Trophoblast cell (in vitro differentiated cells and primary cell): ENCODE results near the gene EPM2AIP1.

Experiments
- DNase-seq, 2 donors: peaks; one replicate each; pipeline ENCODE4 v3.0.0-alpha.2; 2016
- H2AFZ ChIP-seq: 2 replicates; pipeline ENCODE4 v1.6.1; 2013; ENCODE audit warnings: low read length, moderate library complexity, mild to moderate bottlenecking; ENCODE audit not compliant: insufficient read depth, poor library complexity
- H2AK5ac ChIP-seq: 2 replicates; pipeline ENCODE4 v1.6.1; 2013; ENCODE audit warnings: mild to moderate bottlenecking, low read length
- H2BK120ac ChIP-seq: 2 replicates; pipeline ENCODE4 v1.6.1; 2013; ENCODE audit warnings: low read length, mild to moderate bottlenecking, moderate library complexity; ENCODE audit not compliant: insufficient read depth, poor library complexity
- H2BK12ac ChIP-seq: 2 replicates; pipeline ENCODE4 v1.6.1; 2013; ENCODE audit warnings: mild to moderate bottlenecking, low read length, moderate library complexity
- H2BK5ac ChIP-seq: 2 replicates; pipeline ENCODE4 v1.6.1; 2013; ENCODE audit warnings: low read length, low read depth, moderate library complexity, mild to moderate bottlenecking; ENCODE audit not compliant: poor library complexity
- H3K14ac ChIP-seq: 2 replicates; pipeline ENCODE4 v1.6.1; 2013; ENCODE audit warnings: mild to moderate bottlenecking, low read length
- H3K18ac ChIP-seq: 2 replicates; pipeline ENCODE4 v1.6.1; 2013; ENCODE audit warnings: mild to moderate bottlenecking, low read length
- H3K23ac ChIP-seq: 2 replicates; pipeline ENCODE4 v1.6.1; 2013; ENCODE audit warnings: low read length
- H3K27ac ChIP-seq: 2 replicates; pipeline ENCODE4 v1.5.1; 2013; ENCODE audit warnings: low read depth, mild to moderate bottlenecking, inconsistent platforms, low read length, moderate library complexity
- H3K27me3 ChIP-seq: 2 replicates; pipeline ENCODE4 v1.6.1; 2013; ENCODE audit warnings: inconsistent platforms, mild to moderate bottlenecking, low read length, moderate library complexity; ENCODE audit not compliant: insufficient read depth
- H3K36me3 ChIP-seq, 2 experiments: 1 replicate in 1 of 2; 2 replicates in 1 of 2; pipeline ENCODE4 v1.6.1; 2013; ENCODE audit warnings: low read length in 2 of 2, mild to moderate bottlenecking in 2 of 2, moderate library complexity in 1 of 2; ENCODE audit not compliant: insufficient read depth in 2 of 2, control insufficient read depth in 1 of 2
- H3K4ac ChIP-seq: 2 replicates; pipeline ENCODE4 v1.6.1; 2013; ENCODE audit warnings: low read depth, mild to moderate bottlenecking, low read length, moderate library complexity
- H3K4me1 ChIP-seq, 2 experiments: 1 replicate in 1 of 2; 2 replicates in 1 of 2; pipeline ENCODE4 v1.6.1; 2013; ENCODE audit warnings: low read length in 2 of 2, mild to moderate bottlenecking in 2 of 2, moderate library complexity in 1 of 2; ENCODE audit not compliant: insufficient read depth in 2 of 2, control insufficient read depth in 1 of 2
- H3K4me2 ChIP-seq: 2 replicates; pipeline ENCODE4 v1.6.1; 2013; ENCODE audit warnings: inconsistent platforms, mild to moderate bottlenecking, low read length, moderate library complexity
- H3K4me3 ChIP-seq: 2 replicates; pipeline ENCODE4 v1.5.1; 2013; ENCODE audit warnings: mild to moderate bottlenecking, low read depth, low read length, inconsistent platforms
- H3K79me1 ChIP-seq: one replicate; pipeline ENCODE4 v1.6.1; 2013; ENCODE audit warnings: low read length
- H3K79me2 ChIP-seq: 2 replicates; pipeline ENCODE4 v1.6.1; 2013; ENCODE audit warnings: low read length, mild to moderate bottlenecking; ENCODE audit not compliant: control insufficient read depth, insufficient read depth, poor library complexity
- H3K9ac ChIP-seq: 2 replicates; pipeline ENCODE4 v1.6.1; 2013; ENCODE audit warnings: mild to moderate bottlenecking, low read length
- H3K9me3 ChIP-seq: 2 replicates; pipeline ENCODE4 v1.6.1; 2013; ENCODE audit warnings: low read depth, mild to moderate bottlenecking, control low read depth, inconsistent platforms, low read length; ENCODE audit not compliant: insufficient read depth
- H4K12ac ChIP-seq: 2 replicates; pipeline ENCODE4 v1.6.1; 2013; ENCODE audit warnings: low read depth, mild to moderate bottlenecking, low read length, moderate library complexity
- H4K8ac ChIP-seq: 2 replicates; pipeline ENCODE4 v1.6.1; 2013; ENCODE audit warnings: low read depth, mild to moderate bottlenecking, low read length, moderate library complexity
- H4K91ac ChIP-seq: one replicate; pipeline ENCODE4 v1.6.1; 2013; ENCODE audit warnings: low read depth, mild to moderate bottlenecking, low read length, moderate library complexity
- WGBS: extraction: QIAGEN DNeasy Blood & Tissue Kit; methylation state at CpG from one replicate; pipeline ENCODE4 v1.1.7; 2013; ENCODE audit warnings: missing lambda C conversion rate; ENCODE audit not compliant: insufficient read length, insufficient coverage; ENCODE audit errors: extremely low coverage; 5-methylcytosine and 5-hydroxymethylcytosine counted together

EPM2AIP1 gene

GRCh38 chr3:37039161-37039846 lies 46.4 kb upstream of the EPM2AIP1 start:
- Histone ChIP-seq H3K14ac (no peak overlapping the region), H3K79me1 (no peaks in the 10 kb centered on the region), H2BK12ac (no peak overlapping the region), H3K4ac (no peak overlapping the region), H3K9ac (no peak overlapping the region), H2AFZ (no peak overlapping the region), H3K18ac (no peak overlapping the region), H3K4me3 (no peak overlapping the region), H3K36me3 (peaks cover 20 to 26% of the 10 kb centered on the region in 2 experiments), H4K12ac (no peak overlapping the region), H3K23ac (no peak overlapping the region), H3K79me2 (no peaks in the 10 kb centered on the region), H3K9me3 (peaks cover 2% of the 10 kb centered on the region), H4K8ac (no peak overlapping the region), H3K4me1 (no peaks in the 10 kb centered on the region), H3K4me2 (no peak overlapping the region), H2BK5ac (no peak overlapping the region), H3K27ac (no peak overlapping the region), H2BK120ac (no peak overlapping the region), H4K91ac (no peak overlapping the region), H2AK5ac (no peak overlapping the region), H3K27me3 (no peaks in the 10 kb centered on the region)
- peak in 1 of 2 donors; percentile 69 for DNase-seq
- no CpG with 5 or more reads among the region's 1 CpG for WGBS

- H3K27me3 ChIP-seq, result no peaks in the 10 kb centered on the region
- H3K4me3 ChIP-seq, result no peak overlapping the region
- H4K8ac ChIP-seq, result no peak overlapping the region
- no peaks in the 10 kb centered on the region for H3K4me1 ChIP-seq
- H3K9ac ChIP-seq, result no peak overlapping the region
- no CpG with 5 or more reads among the region's 3 CpGs for WGBS
- peaks cover 2% of the 10 kb centered on the region for H3K9me3 ChIP-seq
- H2AK5ac ChIP-seq, result no peak overlapping the region
- H2AFZ ChIP-seq, result no peak overlapping the region
- H3K36me3 ChIP-seq, result peaks cover 25 to 30% of the 10 kb centered on the region in 2 experiments
- no peak overlapping the region for H3K23ac ChIP-seq
- no peak overlapping the region for H4K12ac ChIP-seq
- no peak overlapping the region for H2BK5ac ChIP-seq
- no peaks in the 10 kb centered on the region for H3K79me2 ChIP-seq
- peak in 1 of 2 donors; percentile 15 for DNase-seq
- H2BK120ac ChIP-seq, result no peak overlapping the region
- H2BK12ac ChIP-seq, result no peak overlapping the region
- no peak overlapping the region for H3K18ac ChIP-seq
- no peak overlapping the region for H3K4ac ChIP-seq
- no peak overlapping the region for H4K91ac ChIP-seq
- no peak overlapping the region for H3K27ac ChIP-seq
- no peak overlapping the region for H3K4me2 ChIP-seq
- no peaks in the 10 kb centered on the region for H3K79me1 ChIP-seq
- no peak overlapping the region for H3K14ac ChIP-seq
Observed at GRCh38 chr3:37037352-37037751, 44.4 kb upstream of the EPM2AIP1 start.

GRCh38 chr3:37032961-37033360 lies 40.0 kb upstream of the EPM2AIP1 start:
- Histone ChIP-seq H3K27me3 (no peaks in the 10 kb centered on the region), H3K79me2 (no peaks in the 10 kb centered on the region), H3K4me1 (no peaks in the 10 kb centered on the region), H3K9me3 (peaks cover 2% of the 10 kb centered on the region), H4K8ac (no peak overlapping the region), H3K4ac (no peak overlapping the region), H3K79me1 (no peaks in the 10 kb centered on the region), H3K4me3 (no peak overlapping the region), H3K23ac (no peak overlapping the region), H2AFZ (no peak overlapping the region), H2BK120ac (no peak overlapping the region), H3K9ac (no peak overlapping the region), H3K4me2 (no peak overlapping the region), H4K12ac (no peak overlapping the region), H3K36me3 (peaks cover 29 to 44% of the 10 kb centered on the region in 2 experiments), H3K27ac (no peak overlapping the region), H3K14ac (no peak overlapping the region), H2AK5ac (no peak overlapping the region), H2BK5ac (no peak overlapping the region), H4K91ac (no peak overlapping the region), H3K18ac (no peak overlapping the region), H2BK12ac (no peak overlapping the region)
- no CpG with 5 or more reads among the region's 10 CpGs for WGBS
- DNase-seq, result no peak

GRCh38 chr3:37031096-37031682 lies 38.3 kb upstream of the EPM2AIP1 start:
- H3K14ac ChIP-seq, result no peak overlapping the region
- no peaks in the 10 kb centered on the region for H3K27me3 ChIP-seq
- H3K18ac ChIP-seq, result no peak overlapping the region
- H3K23ac ChIP-seq, result no peak overlapping the region
- no peak overlapping the region for H4K91ac ChIP-seq
- no peaks in the 10 kb centered on the region for H3K4me1 ChIP-seq
- H3K79me1 ChIP-seq, result no peaks in the 10 kb centered on the region
- H2BK5ac ChIP-seq, result no peak overlapping the region
- no peak for DNase-seq
- H2AFZ ChIP-seq, result no peak overlapping the region
- no peak overlapping the region for H2AK5ac ChIP-seq
- H3K27ac ChIP-seq, result no peak overlapping the region
- peaks cover 32 to 45% of the 10 kb centered on the region in 2 experiments for H3K36me3 ChIP-seq
- H2BK12ac ChIP-seq, result no peak overlapping the region
- H3K4me3 ChIP-seq, result no peak overlapping the region
- no peak overlapping the region for H4K8ac ChIP-seq
- H4K12ac ChIP-seq, result no peak overlapping the region
- H2BK120ac ChIP-seq, result no peak overlapping the region
- no peak overlapping the region for H3K4ac ChIP-seq
- peak overlapping the region; percentile 12 for H3K9ac ChIP-seq
- peaks cover 2% of the 10 kb centered on the region for H3K9me3 ChIP-seq
- no peaks in the 10 kb centered on the region for H3K79me2 ChIP-seq
- no CpG with 5 or more reads among the region's 7 CpGs for WGBS
- H3K4me2 ChIP-seq, result no peak overlapping the region
